HG03139 (cell line): ENCODE measurements around the gene C11orf68.

Experiments used
- ATAC-seq: cut with Tn5 transposase; IDR thresholded peaks from one replicate; pipeline ENCODE4 v1.9.1; 2021; ENCODE audit not compliant: unreplicated experiment

The C11orf68 gene

GRCh38 chr11:65944767-65945166 lies 25.9 kb upstream of the C11orf68 start:
- ATAC-seq = no peak

- ATAC-seq = no peak
Observed at GRCh38 chr11:65944191-65944590, 25.3 kb upstream of the C11orf68 start.

GRCh38 chr11:65942531-65942930 lies 23.7 kb upstream of the C11orf68 start:
- no peak for ATAC-seq

- ATAC-seq = no peak
Observed at GRCh38 chr11:65941720-65942310, 23.0 kb upstream of the C11orf68 start.

- no peak for ATAC-seq
Observed at GRCh38 chr11:65937766-65938165, 18.9 kb upstream of the C11orf68 start.

GRCh38 chr11:65934014-65934413 lies 15.2 kb upstream of the C11orf68 start:
- no peak for ATAC-seq

GRCh38 chr11:65932558-65932919 lies 13.7 kb upstream of the C11orf68 start:
- no peak for ATAC-seq

GRCh38 chr11:65931773-65932557 lies 13.1 kb upstream of the C11orf68 start:
- ATAC-seq = no peak

GRCh38 chr11:65928667-65929066 lies 9.8 kb upstream of the C11orf68 start:
- ATAC-seq = no peak

- ATAC-seq = peak; percentile 76
Observed at GRCh38 chr11:65927904-65928397, 9.1 kb upstream of the C11orf68 start.

GRCh38 chr11:65925397-65925796 lies 6.5 kb upstream of the C11orf68 start:
- no peak for ATAC-seq

- no peak for ATAC-seq
Observed at GRCh38 chr11:65922565-65922964, 3.7 kb upstream of the C11orf68 start.

GRCh38 chr11:65921876-65922275 lies 3.0 kb upstream of the C11orf68 start:
- no peak for ATAC-seq

GRCh38 chr11:65921033-65921555 lies 2.2 kb upstream of the C11orf68 start:
- ATAC-seq = no peak

GRCh38 chr11:65920372-65920802 lies 1.5 kb upstream of the C11orf68 start:
- no peak for ATAC-seq

GRCh38 chr11:65919573-65920371 lies 910 bp upstream of the C11orf68 start:
- peak; percentile 12 for ATAC-seq

GRCh38 chr11:65919141-65919572 lies 295 bp upstream of the C11orf68 start, which contains the start of gene DRAP1:
Gene DRAP1 (plus strand): TSS chr11:65919426. CDS start chr11:65919502, 76 bp downstream.
- ATAC-seq = peak; percentile 76

GRCh38 chr11:65917434-65918210 lies 1.2 kb downstream of the C11orf68 start:
- ATAC-seq = no peak

GRCh38 chr11:65917077-65917433 lies 1.8 kb downstream of the C11orf68 start:
- no peak for ATAC-seq

- no peak for ATAC-seq
Observed at GRCh38 chr11:65916391-65916790, 2.5 kb downstream of the C11orf68 start.
